ENCODE data around the gene DRAXIN.

Gene DRAXIN

GRCh38 chr1:11736746-11737639, 45.5 kb downstream of the DRAXIN start:
- no peak for DNase-seq (ENCODE audit: low read depth)

DNA sequence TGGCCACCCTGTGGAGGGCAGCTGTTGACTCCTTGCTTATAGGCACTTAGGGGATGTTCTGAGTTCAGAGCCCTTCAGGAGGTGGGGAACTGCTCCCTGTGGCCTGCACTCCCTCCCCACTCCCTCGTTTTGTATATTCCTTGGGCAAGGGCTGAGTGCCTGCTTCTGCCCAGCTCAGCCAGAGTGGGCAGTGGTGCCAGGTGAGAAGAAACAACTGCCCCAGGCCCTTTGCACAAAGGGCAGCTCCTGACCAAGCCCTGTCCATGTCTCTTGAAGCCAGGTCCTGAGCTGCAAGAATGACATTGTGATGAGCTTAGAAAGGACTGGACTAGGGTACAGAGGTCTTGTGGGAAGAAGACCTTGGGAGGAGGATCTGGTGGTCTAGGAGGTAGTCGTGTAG, 46.6 kb downstream of the DRAXIN start:
- DNase-seq (ENCODE audit: low read depth), result no peak

DNA sequence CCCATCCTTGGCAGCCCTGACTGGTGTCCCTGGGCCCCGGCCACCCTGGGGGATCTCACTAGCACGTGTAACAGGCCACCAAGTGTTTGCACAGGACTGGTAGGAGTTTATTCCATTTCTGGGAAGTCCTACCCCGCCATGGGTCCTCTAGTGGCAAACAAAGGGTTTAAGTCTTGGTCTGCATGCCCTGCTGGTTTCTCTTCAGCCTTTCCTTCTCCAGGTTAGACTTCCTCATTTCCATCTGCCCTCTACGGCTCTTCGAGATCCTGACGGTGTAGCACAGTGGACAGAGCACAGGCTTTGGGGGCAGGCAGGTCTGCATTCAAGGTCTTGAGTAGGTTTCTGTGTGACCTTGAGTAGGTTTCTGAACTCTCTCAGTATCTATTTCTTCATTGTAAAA, 47.3 kb downstream of the DRAXIN start:
- DNase-seq (ENCODE audit: low read depth), result no peak

DNA sequence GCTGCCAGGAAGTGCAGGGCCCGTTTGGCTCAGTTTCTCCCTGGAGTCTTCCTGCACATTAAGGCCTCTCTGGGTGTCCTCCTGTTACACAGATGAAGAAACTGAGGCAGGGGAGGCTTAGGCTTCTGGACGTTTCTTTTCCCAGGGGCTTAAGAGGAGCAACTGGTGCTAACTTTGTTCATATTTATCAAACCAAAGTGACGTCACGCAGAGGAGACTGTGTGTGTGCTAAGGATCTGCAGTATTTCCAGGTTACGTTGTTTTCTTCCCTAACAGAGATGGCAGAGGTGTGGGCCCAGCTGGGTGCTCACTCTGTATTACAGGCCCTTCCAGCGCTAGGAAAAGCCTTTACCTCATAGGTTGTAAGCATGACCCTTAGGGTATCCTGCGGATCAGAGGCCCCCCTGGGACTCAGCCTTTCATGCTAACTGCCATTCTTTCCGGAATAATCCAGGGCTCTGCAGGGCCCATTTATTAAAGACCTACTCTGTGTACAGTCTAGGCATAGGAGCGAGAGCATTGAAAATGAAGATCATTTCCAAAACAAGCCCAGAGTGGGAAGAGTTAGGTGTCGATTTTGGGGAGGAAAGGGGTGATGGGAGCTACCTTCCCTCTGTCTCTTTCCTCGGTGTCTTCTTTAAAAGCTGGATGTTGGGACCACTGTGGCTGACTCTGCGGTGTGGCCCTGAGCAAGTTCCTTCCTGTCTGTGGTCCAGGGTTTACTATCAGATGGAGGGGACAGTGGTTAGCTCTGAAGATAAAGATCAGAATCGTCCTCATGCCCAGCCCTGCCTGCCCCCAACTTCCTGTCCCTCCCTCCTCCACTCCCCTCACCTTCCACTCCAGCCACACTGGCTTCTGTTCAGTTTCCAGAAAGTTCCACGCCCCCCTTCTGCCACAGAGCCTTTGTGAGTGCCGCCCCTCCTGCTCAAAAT, 49.0 kb downstream of the DRAXIN start:
- DNase-seq (ENCODE audit: low read depth), result no peak

DNA sequence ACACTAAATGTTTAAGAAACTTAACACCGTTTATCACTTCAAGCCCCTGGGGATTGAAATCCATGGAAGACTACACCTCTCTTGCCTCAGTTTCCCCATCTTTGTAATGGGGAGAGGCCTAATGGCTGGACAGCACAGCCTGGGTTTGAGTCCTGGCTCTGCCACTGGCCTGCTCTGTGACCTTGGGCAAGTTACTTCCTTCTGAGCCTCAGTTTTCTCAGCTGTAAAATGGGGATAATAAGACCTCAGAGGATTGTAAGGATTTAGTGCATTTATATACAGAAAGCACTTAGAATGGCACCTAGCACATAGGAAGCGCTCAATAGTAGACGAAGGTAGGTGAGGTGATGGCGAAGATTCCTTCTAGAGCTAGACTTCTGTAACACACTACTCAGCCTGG, 50.0 kb downstream of the DRAXIN start:
- DNase-seq (ENCODE audit: low read depth), result no peak

- no peak for DNase-seq (ENCODE audit: low read depth)
These were observed 50.5 kb downstream of the DRAXIN start for GRCh38 chr1:11741919-11742558.

GRCh38 chr1:11744287-11744686, 52.8 kb downstream of the DRAXIN start:
- DNase-seq (ENCODE audit: low read depth), result no peak

GRCh38 chr1:11746092-11746491, 54.6 kb downstream of the DRAXIN start:
- no peak for DNase-seq (ENCODE audit: low read depth)

DNA sequence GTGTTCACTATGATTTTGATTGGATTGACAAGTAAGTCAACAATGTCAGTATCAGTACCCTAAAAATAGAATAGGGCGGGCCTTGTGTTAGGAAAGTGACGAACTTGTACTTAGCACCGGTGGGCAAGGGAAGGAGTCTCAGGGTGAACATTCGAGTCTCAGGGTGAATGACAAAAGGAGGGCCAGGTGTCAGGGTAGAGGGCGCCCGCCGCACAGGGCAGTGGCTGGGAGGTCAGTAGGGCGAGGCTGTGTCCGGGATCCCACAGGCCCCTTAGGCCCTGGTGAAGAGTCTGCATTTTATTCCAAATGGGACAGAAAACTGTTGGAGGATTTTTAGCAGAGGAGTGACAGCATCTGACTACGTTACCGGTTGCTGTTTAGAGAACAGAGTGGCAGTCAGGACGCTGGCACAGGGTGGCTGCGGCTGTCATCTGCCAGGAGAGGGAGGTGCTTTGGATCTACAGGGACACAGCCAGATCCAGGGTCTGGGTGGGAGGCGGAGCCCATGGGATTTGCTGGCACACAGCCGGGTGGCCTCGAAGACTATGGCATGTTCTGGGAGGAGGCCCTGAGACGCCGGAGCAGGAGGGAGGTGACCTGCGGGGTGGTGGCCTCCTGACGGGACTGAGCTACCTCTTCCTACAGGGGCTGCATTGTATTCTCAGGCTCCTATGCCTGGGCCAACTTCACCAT, 55.4 kb downstream of the DRAXIN start:
- DNase-seq (ENCODE audit: low read depth), result no peak

DNA sequence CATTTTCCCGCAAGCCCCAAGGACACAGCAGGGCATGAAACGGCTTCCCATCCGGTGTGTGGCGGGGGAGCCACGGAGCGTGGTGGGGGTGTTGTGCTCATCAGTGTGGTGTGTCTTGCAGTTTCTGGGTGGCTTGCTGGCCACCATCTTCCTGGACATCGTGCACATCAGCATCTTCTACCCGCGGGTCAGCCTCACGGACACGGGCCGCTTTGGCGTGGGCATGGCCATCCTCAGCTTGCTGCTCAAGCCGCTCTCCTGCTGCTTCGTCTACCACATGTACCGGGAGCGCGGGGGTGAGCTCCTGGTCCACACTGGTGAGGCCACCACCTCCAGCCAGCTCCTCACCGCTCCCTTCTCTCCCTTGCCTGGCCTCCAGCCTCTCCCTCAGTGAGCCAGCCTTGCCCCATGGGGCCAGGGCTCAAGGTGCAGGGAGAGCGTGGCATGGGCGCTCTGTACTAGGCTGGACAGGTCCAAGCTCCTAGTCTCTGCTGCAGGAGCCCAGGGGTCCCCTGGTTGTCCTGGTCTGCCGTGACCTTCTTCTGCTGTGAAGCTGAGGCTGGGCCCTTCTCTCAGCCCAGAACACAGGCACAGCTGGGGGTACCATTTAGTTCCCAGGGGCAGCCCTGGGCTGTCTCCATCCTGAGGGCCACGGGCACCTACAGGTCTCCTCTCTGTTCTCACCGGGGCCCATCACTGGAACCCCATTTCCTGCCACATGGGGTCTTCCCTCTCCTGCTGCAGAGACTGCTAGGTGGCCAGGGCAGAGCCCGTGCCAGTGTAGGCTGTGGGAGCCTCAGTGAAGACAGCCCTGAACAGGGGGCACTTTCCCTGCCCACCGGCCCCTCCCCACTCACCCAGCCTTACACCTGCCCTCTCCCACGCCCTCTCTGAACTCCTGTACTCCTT, 57.0 kb downstream of the DRAXIN start:
- DNase-seq (ENCODE audit: low read depth), result no peak

DNA sequence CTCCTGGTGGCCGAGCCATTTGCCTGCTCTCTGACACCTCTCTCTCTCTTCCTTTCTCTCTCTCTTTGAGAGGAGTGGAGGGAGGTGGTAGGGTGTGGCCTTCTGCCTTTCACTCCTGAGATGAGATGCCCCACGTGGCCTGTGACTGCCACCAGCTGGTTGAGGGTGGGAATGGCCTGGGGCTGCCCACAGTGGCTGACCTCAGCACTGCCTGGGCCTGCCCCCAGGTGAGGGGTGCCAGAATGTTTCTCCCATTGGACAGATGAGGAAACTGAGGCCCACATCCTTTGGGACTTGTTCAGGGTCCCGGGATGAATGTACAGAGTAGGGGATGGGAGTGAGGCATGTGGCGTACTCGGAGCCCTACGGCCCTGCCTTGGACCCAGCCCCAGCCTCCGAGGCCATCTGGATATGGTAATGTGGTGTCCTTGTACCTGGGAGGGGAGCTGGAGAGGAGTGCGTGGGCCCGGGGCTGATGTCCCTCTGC, 57.7 kb downstream of the DRAXIN start:
- DNase-seq (ENCODE audit: low read depth), result no peak

GRCh38 chr1:11749996-11750395, 58.5 kb downstream of the DRAXIN start:
- no peak for DNase-seq (ENCODE audit: low read depth)

- no peak for DNase-seq (ENCODE audit: low read depth)
These were observed 59.6 kb downstream of the DRAXIN start for GRCh38 chr1:11751087-11751486.

DNA sequence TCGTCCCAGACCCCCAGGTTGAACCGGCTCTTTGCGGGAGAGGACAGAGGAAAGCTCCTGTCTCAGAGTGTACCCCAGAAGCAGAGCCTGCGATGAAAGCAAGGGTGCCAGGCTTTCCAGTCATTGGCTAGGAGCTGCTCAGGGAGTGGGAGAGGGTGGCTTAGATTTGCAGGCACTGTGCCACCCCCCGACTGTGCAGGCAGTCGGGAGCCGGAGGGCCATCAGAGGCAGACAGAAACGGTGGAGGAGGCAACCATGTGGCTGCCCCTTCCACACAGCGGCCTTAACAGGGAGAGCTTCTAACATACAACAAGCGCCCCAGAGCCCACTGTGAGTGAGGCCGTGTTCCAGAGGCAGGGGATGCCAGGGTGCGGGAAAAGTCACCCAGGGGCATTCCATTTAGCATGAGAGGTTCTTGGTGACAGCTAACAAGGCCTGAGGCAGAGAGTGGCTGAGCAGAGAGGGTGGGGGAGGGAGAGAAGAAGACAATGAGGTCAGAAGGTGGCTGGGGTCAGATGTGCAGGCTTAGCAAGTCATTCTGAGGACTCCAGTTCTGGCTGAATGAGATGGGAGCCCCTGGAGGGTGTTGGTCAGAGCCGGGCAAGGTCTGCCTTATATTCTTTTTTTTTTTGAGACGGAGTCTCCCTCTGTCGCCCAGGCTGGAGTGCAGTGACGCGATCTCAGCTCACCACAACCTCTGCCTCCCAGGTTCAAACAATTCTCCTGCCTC, 61.0 kb downstream of the DRAXIN start:
- no peak for DNase-seq (ENCODE audit: low read depth)

GRCh38 chr1:11753555-11754208, 62.2 kb downstream of the DRAXIN start:
- DNase-seq (ENCODE audit: low read depth), result no peak

- no peak for DNase-seq (ENCODE audit: low read depth)
These were observed 65.5 kb downstream of the DRAXIN start for GRCh38 chr1:11757047-11757446.

DNA sequence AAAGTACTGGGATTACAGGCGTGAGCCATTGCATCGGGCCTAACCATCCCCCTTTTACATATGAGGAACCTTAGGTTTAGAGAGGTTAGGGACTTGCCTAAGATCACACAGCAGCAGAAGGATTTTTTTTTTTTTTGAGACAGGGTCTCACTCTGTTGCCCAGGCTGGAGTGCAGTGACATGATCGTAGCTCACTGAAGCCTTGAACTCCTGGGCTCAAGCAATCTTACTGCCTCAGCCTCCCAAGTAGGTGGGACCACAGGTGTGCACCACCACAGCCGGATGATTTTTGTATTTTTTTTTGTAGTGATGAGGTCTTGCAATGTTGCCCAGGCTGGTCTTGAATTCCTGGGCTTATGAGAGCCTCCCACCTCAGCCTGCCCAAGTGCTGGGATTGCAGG, 68.3 kb downstream of the DRAXIN start:
- no peak for DNase-seq (ENCODE audit: low read depth)

DNA sequence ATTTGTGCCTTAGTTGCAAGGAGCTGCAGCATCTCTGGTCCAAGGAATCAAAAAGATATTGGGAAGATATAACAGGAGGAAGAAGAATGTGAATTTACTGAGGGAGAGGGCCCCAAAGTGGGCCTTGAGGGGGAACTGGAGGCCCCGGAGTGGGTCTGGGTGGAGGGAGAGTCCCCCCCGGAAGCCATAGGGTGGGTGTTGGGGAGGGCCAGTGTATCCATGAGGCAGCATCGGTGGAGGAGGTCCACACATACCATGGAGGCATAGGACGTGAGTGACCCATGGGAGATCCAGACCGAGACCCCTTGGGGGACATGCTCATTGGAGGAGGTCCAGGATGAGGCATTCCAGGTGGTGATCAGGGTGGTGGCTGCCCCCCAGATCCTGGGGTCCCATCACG, 69.8 kb downstream of the DRAXIN start:
- no peak for DNase-seq (ENCODE audit: low read depth)

DNA sequence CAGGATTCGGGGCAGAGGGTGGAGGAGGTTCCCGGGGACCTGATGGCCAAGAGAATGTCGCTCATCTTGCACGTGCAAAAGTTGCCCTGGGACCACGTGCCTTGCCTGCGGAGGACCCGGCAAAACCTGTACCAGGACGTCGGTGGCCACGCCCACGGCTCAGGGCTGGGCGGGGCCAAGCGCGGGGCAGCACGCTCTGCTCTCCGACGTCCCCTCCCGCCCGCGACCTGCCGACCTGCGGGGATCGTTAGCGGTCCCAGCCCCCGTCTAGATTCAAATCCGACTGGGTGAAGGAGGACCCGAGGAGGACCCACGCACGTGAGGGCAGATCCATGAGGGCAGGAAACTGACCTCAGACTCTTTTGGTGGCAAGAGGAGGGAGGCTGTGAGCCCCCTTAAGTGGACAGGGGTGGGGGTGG, 70.5 kb downstream of the DRAXIN start, which contains the start of gene C1orf167:
C1orf167 (plus strand) TSS at position 206 of the 419 bp plus-strand sequence. CDS start 2,208 bp downstream, outside the sequence.
- no peak for DNase-seq (ENCODE audit: low read depth)
